ENCODE data around the gene FREM1.

GRCh38 chr9:14936491-14936890 is 26.3 kb upstream of the FREM1 start:
- TF ChIP-seq, protein P1, sequence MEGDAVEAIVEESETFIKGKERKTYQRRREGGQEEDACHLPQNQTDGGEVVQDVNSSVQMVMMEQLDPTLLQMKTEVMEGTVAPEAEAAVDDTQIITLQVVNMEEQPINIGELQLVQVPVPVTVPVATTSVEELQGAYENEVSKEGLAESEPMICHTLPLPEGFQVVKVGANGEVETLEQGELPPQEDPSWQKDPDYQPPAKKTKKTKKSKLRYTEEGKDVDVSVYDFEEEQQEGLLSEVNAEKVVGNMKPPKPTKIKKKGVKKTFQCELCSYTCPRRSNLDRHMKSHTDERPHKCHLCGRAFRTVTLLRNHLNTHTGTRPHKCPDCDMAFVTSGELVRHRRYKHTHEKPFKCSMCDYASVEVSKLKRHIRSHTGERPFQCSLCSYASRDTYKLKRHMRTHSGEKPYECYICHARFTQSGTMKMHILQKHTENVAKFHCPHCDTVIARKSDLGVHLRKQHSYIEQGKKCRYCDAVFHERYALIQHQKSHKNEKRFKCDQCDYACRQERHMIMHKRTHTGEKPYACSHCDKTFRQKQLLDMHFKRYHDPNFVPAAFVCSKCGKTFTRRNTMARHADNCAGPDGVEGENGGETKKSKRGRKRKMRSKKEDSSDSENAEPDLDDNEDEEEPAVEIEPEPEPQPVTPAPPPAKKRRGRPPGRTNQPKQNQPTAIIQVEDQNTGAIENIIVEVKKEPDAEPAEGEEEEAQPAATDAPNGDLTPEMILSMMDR (IDR thresholded peaks at IDR 0.05) = no peak
- no peak for TF ChIP-seq POLR2A (IDR thresholded peaks at IDR 0.05)
